A549 (cell line): ENCODE results near the gene TGFBR1. TPM values are rescaled to one million over a fixed set of nuclear protein-coding genes. Genes with fewer than 3 reads are reported as not detected.
A peak's percentile ranks its signal among the peaks of the same experiment; 100 is the strongest.

ENCODE experiments used
- ATAC-seq, 2 experiments: fragments of 200-7000 bp in 1 of 2; fragments of >200 bp in 1 of 2; cut with Nextera tagmentation in 1 of 2; cut with Tn5 transposase in 1 of 2; 3 replicates each; pipeline versions ENCODE4 v1.8.0 to v1.9.1; 2018 to 2020; ENCODE audit warnings: mild to moderate bottlenecking in 1 of 2, moderate library complexity in 1 of 2
- CTCF ChIA-PET: fragments of 300-600 bp; sonication (Branson Sonifier 250); formaldehyde crosslinking; extraction: SDS; loops from one replicate; lab custom pipeline; 2021; ENCODE audit warnings: antibody characterized with exemption, inconsistent platforms; lab: Yijun Ruan, JAX
- POLR2A ChIA-PET: fragments of 350-600 bp; formaldehyde crosslinking; extraction: SDS; loops from one replicate; lab custom pipeline; 2021; ENCODE audit warnings: antibody characterized with exemption, inconsistent platforms; lab: Yijun Ruan, JAX
- DNase-seq, 2 experiments: peaks; one replicate each; pipeline versions ENCODE4 v3.0.0 to v3.0.0-alpha.2; 2011 to 2016; ENCODE audit warnings: low read depth in 1 of 2, low spot score in 1 of 2
- FAIRE-seq: peaks from 2 replicates; lab custom pipeline; 2011; peaks lifted over from hg19 to GRCh38; lab: Jason Lieb, UNC
- H3K27ac ChIP-seq, 2 experiments: fragments of >200 bp; sonication (Bioruptor Twin); formaldehyde crosslinking; 3 replicates each; pipeline ENCODE4 v1.5.1; 2016 to 2017
- H3K4me1 ChIP-seq: fragments of >200 bp; sonication (Bioruptor Twin); formaldehyde crosslinking; 3 replicates; pipeline ENCODE4 v1.6.1; 2016
- H3K4me2 ChIP-seq: fragments of >200 bp; sonication (Bioruptor Twin); formaldehyde crosslinking; 3 replicates; pipeline ENCODE4 v1.6.1; 2016
- H3K4me3 ChIP-seq: fragments of >200 bp; sonication (Bioruptor Twin); formaldehyde crosslinking; 3 replicates; pipeline ENCODE4 v1.5.1; 2016
- H3K9me3 ChIP-seq: fragments of >200 bp; sonication (Bioruptor Twin); formaldehyde crosslinking; 3 replicates; pipeline ENCODE4 v1.6.1; 2016
- BHLHE40 ChIP-seq: IDR thresholded peaks from 2 replicates; pipeline ENCODE4 v1.6.1; 2012; ENCODE audit warnings: low read depth, low read length, inconsistent platforms
- CHD2 ChIP-seq: fragments of 150-350 bp; IDR thresholded peaks from 2 replicates; pipeline ENCODE4 v1.6.1; 2014; ENCODE audit warnings: low read length; ENCODE audit not compliant: partially characterized antibody
- CTCF ChIP-seq: fragments of >200 bp; sonication (Bioruptor Twin); formaldehyde crosslinking; IDR thresholded peaks from 3 replicates; pipeline ENCODE4 v1.5.1; 2016
- ELK1 ChIP-seq: fragments of 150-350 bp; IDR thresholded peaks from 2 replicates; pipeline ENCODE4 v1.6.1; 2014; ENCODE audit warnings: low read depth, mild to moderate bottlenecking, low read length
- HOXB5 ChIP-seq: fragments of 250-450 bp; sonication (Bioruptor Pico); IDR thresholded peaks from 2 replicates; pipeline ENCODE4 v1.5.0; 2020; ENCODE audit warnings: mild to moderate bottlenecking, moderate library complexity
- JUNB ChIP-seq: fragments of >200 bp; sonication (Bioruptor Twin); formaldehyde crosslinking; IDR thresholded peaks from 2 replicates; pipeline ENCODE4 v1.6.1; 2016
- KDM5A ChIP-seq: fragments of 200-600 bp; sonication (generic); IDR thresholded peaks from 2 replicates; pipeline ENCODE4 v1.6.1; 2016; ENCODE audit warnings: antibody characterized with exemption, mild to moderate bottlenecking
- POLR2A ChIP-seq: IDR thresholded peaks from 2 replicates; pipeline ENCODE4 v1.6.1; 2012; ENCODE audit warnings: mild to moderate bottlenecking, low read length
- RAD21 ChIP-seq, 2 experiments: fragments of >200 bp in 1 of 2; sonication (Bioruptor Twin) in 1 of 2; formaldehyde crosslinking in 1 of 2; IDR thresholded peaks in 1 of 2; conservative IDR thresholded peaks in 1 of 2; 2 replicates in 1 of 2; 3 replicates in 1 of 2; pipeline ENCODE4 v1.6.1; 2012 to 2018; ENCODE audit warnings: inconsistent platforms in 1 of 2
- RFX5 ChIP-seq: fragments of 450-650 bp; IDR thresholded peaks from 2 replicates; pipeline ENCODE4 v1.7.1; 2014; ENCODE audit warnings: antibody characterized with exemption, mild to moderate bottlenecking, moderate library complexity
- SMC3 ChIP-seq: fragments of >200 bp; sonication (Bioruptor Twin); formaldehyde crosslinking; IDR thresholded peaks from 3 replicates; pipeline ENCODE4 v1.6.1; 2018; ENCODE audit warnings: inconsistent platforms
- USF2 ChIP-seq: fragments of 450-650 bp; IDR thresholded peaks from 2 replicates; pipeline ENCODE4 v1.6.1; 2014; ENCODE audit warnings: antibody characterized with exemption
- ZNF302 ChIP-seq: fragments of 250-450 bp; sonication (Bioruptor Pico); IDR thresholded peaks from 2 replicates; pipeline ENCODE4 v1.9.0; 2021; ENCODE audit warnings: inconsistent platforms, mild to moderate bottlenecking, moderate library complexity
- WGBS: methylation state at CpG from one replicate; pipeline ENCODE4 v1.1.6; 2017; ENCODE audit errors: missing lambda C conversion rate; 5-methylcytosine and 5-hydroxymethylcytosine counted together
- polyA plus RNA-seq, 4 experiments: library from polyadenylated mRNA; depleted of rRNA in 3 of 4; stranded (reverse); fragments of >200 nt; fragmentation: RNase III in 1 of 4; extraction: RNeasy Plus Mini Kit Qiagen cat#74134 plus additional on column Dnase treatment in 1 of 4; gene quantifications; 2 replicates in 3 of 4; 3 replicates in 1 of 4; pipeline ENCODE4 v1.2.3, GENCODE V29; 2011 to 2017

The TGFBR1 gene
- polyA plus RNA-seq, 2 of the 4 experiments (the other 2 are of a cell fraction), result 25.8 to 45.5 TPM

GRCh38 chr9:99162759-99163364 is 57.9 kb downstream of the TGFBR1 start:
- Histone ChIP-seq H3K9me3 (no peaks in the 10 kb centered on the region), H3K4me1 (peaks cover 7% of the 10 kb centered on the region; the same call in 1 of the 3 replicates), H3K4me3 (no peak overlapping the region), H3K4me2 (no peak overlapping the region), H3K27ac (no peak overlapping the region)
- no peak for TF ChIP-seq POLR2A
- TF ChIP-seq CTCF, result peak; percentile 84
- TF ChIP-seq USF2, result no peak
- no peak for TF ChIP-seq KDM5A
- TF ChIP-seq SMC3, result peak; percentile 47; the same call in 2 of the 3 replicates
- peak; percentile 77 to 79 for TF ChIP-seq RAD21 (conservative IDR thresholded peaks at IDR 0.05 in 1 of 2, IDR thresholded peaks at IDR 0.05 in 1 of 2)
- WGBS, result 31% methylated on average over 3 of the region's 3 CpGs
- FAIRE-seq, result no peak
- ChIA-PET CTCF (interaction anchor here (0.6 to 2.4 kb wide), 14 partner anchors 10 to 1957 kb away, joined by 3 to 21 read pairs (median 4); no protein-coding TSS in a partner anchor), POLR2A (interaction anchor here (1.4 kb wide), 1 partner anchor 58 kb away, joined by 3 read pairs; the partner anchor contains the start of gene TGFBR1)
- DNase-seq, result peak; percentile 14 to 42
- ATAC-seq, result peak in 1 of 2 experiments; percentile 42; a peak in 3 of 6 replicates

GRCh38 chr9:99166149-99166548 is 61.2 kb downstream of the TGFBR1 start:
- H3K9me3 ChIP-seq, result no peaks in the 10 kb centered on the region
- H3K4me2 ChIP-seq, result no peak overlapping the region
- ChIA-PET CTCF (interaction anchor here (0.6 to 2.8 kb wide), 5 partner anchors 11 to 521 kb away, joined by 3 to 23 read pairs (median 4); no protein-coding TSS in a partner anchor), POLR2A (no interaction called here)
- 50% methylated on average over 2 of the region's 2 CpGs for WGBS
- no peak overlapping the region for H3K4me3 ChIP-seq
- H3K4me1 ChIP-seq, result no peaks in the 10 kb centered on the region
- FAIRE-seq, result no peak
- H3K27ac ChIP-seq, result no peak overlapping the region
- TF ChIP-seq BHLHE40 (no peak), ZNF302 (CRISPR knock-in tag) (no peak), ELK1 (no peak)
- ATAC-seq, result no peak
- no peak for DNase-seq

- POLR2A ChIA-PET, result no interaction called here
- peak in 1 of 2 experiments; percentile 28; a peak in 2 of 6 replicates for ATAC-seq
- H3K4me2 ChIP-seq, result no peak overlapping the region
- H3K4me3 ChIP-seq, result no peak overlapping the region
- no peak for TF ChIP-seq HOXB5 (CRISPR knock-in tag)
- no peak for TF ChIP-seq JUNB
- no peak for DNase-seq
- WGBS, result 34% methylated on average over 4 of the region's 4 CpGs
- no peaks in the 10 kb centered on the region for H3K4me1 ChIP-seq
- FAIRE-seq, result no peak
- CTCF ChIA-PET, result interaction anchor here (0.6 to 2.8 kb wide), 3 partner anchors 10 to 260 kb away, joined by 3 to 23 read pairs (median 4); no protein-coding TSS in a partner anchor
- H3K9me3 ChIP-seq, result no peaks in the 10 kb centered on the region
- H3K27ac ChIP-seq, result no peak overlapping the region
Measured at GRCh38 chr9:99167119-99167518, 62.2 kb downstream of the TGFBR1 start.

- H3K9me3 ChIP-seq, result no peaks in the 10 kb centered on the region
- TF ChIP-seq RFX5 (no peak), CHD2 (no peak)
- TF ChIP-seq, all 56 proteins: peak for 0
- WGBS, result 15% methylated on average over 3 of the region's 3 CpGs
- ATAC-seq (no peak), DNase-seq (no peak), FAIRE-seq (no peak)
- Histone ChIP-seq H3K4me2 (no peak overlapping the region), H3K27ac (no peak overlapping the region), H3K4me1 (no peaks in the 10 kb centered on the region), H3K4me3 (no peak overlapping the region)
- POLR2A ChIA-PET, result no interaction called here
- CTCF ChIA-PET, result interaction anchor here (2.8 kb wide), 1 partner anchor 17 kb away, joined by 23 read pairs; no protein-coding TSS in a partner anchor
Measured at GRCh38 chr9:99167694-99168093, 62.8 kb downstream of the TGFBR1 start.
